HG03558 (cell line): Measurements from ENCODE around the gene CAPNS2.
"Not testable (repeated sequence)": the region's sequence is repeated elsewhere in the genome, so short reads cannot be mapped to it uniquely, and the experiment has no call there.

ENCODE experiments used
- ATAC-seq: cut with Tn5 transposase; IDR thresholded peaks from one replicate; pipeline ENCODE4 v1.9.1; 2021; ENCODE audit warnings: moderate number of reproducible peaks; ENCODE audit not compliant: unreplicated experiment; ENCODE audit errors: extremely low read depth

The CAPNS2 gene

GRCh38 chr16:55565086-55565485 lies 1.4 kb upstream of the CAPNS2 start:
- ATAC-seq = no peak

GRCh38 chr16:55567382-55567781 lies 898 bp downstream of the CAPNS2 start:
- no peak for ATAC-seq

- no peak for ATAC-seq
Measured at GRCh38 chr16:55568207-55568606, 1.7 kb downstream of the CAPNS2 start.

GRCh38 chr16:55569025-55569424 lies 2.5 kb downstream of the CAPNS2 start:
- no peak for ATAC-seq

GRCh38 chr16:55570159-55570558 lies 3.7 kb downstream of the CAPNS2 start:
- ATAC-seq = no peak

GRCh38 chr16:55571191-55571897 lies 4.9 kb downstream of the CAPNS2 start:
- ATAC-seq = no peak

- ATAC-seq = no peak
Measured at GRCh38 chr16:55572439-55572838, 6.0 kb downstream of the CAPNS2 start.

- no peak for ATAC-seq
Measured at GRCh38 chr16:55574811-55575210, 8.3 kb downstream of the CAPNS2 start.

GRCh38 chr16:55575496-55575895 lies 9.0 kb downstream of the CAPNS2 start:
- no peak for ATAC-seq

GRCh38 chr16:55576384-55576783 lies 9.9 kb downstream of the CAPNS2 start:
- no peak for ATAC-seq

- no peak for ATAC-seq
Measured at GRCh38 chr16:55577887-55578286, 11.4 kb downstream of the CAPNS2 start.

- ATAC-seq = no peak
Measured at GRCh38 chr16:55585631-55586030, 19.1 kb downstream of the CAPNS2 start.

- ATAC-seq = no peak
Measured at GRCh38 chr16:55588799-55589198, 22.3 kb downstream of the CAPNS2 start.

GRCh38 chr16:55592306-55592705 lies 25.8 kb downstream of the CAPNS2 start:
- no peak for ATAC-seq

- ATAC-seq = no peak
Measured at GRCh38 chr16:55597928-55598327, 31.4 kb downstream of the CAPNS2 start.

- no peak for ATAC-seq
Measured at GRCh38 chr16:55605754-55606336, 39.4 kb downstream of the CAPNS2 start.

GRCh38 chr16:55613613-55614335 lies 47.3 kb downstream of the CAPNS2 start:
- ATAC-seq = no peak

GRCh38 chr16:55615071-55615470 lies 48.6 kb downstream of the CAPNS2 start:
- no peak for ATAC-seq

GRCh38 chr16:55615670-55616069 lies 49.2 kb downstream of the CAPNS2 start:
- ATAC-seq = not testable (repeated sequence)
